ENCODE data around the gene ACCSL.

Gene ACCSL

DNA sequence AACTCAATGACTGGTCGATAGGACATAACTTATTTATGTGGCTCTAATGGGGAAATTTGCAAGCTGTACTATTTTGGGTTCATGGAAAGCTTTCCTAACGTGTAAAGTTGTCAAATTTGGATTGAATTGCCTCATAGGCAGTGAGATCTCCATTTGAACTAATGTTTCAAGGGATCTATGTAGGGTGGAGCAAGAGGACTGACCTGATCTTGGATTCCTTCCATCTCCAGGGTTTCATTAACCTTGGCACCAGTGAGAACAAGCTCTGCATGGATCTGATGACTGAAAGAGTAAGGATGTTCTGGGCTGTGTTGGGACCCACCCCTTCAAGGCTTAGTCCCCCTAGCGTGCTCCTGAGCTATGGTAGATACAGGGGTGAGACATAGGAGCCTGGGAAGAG lies 2.1 kb downstream of the ACCSL start:
- in situ Hi-C loops (cut with MboI; ENCODE audit: low sequenced_read_pairs) = no loop called here

DNA sequence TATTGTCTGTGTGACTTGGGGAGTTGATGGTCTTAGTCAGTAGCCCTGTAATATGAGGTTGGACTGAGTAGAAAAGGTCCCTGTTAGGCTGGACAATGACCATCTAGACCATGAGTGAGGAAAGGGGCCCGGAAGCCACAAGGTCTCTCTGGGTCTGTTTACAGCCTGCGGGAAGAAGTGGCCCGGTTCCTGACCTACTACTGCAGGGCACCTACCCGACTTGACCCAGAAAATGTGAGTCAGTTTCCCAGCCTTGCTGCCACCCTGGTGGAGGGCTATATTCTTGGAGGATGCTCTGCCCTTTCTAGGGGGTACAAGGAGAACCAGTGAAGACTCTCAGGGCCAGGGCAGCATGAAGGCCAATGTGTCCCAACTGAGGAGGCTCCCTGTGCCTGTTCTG lies 3.4 kb downstream of the ACCSL start:
- in situ Hi-C loops (cut with MboI; ENCODE audit: low sequenced_read_pairs) = no loop called here

GRCh38 chr11:44057340-44057739 lies 9.6 kb downstream of the ACCSL start:
- in situ Hi-C loops (cut with MboI; ENCODE audit: low sequenced_read_pairs) = no loop called here

- in situ Hi-C loops (cut with MboI; ENCODE audit: low sequenced_read_pairs) = no loop called here
Measured at GRCh38 chr11:44058275-44058674, 10.5 kb downstream of the ACCSL start.

DNA sequence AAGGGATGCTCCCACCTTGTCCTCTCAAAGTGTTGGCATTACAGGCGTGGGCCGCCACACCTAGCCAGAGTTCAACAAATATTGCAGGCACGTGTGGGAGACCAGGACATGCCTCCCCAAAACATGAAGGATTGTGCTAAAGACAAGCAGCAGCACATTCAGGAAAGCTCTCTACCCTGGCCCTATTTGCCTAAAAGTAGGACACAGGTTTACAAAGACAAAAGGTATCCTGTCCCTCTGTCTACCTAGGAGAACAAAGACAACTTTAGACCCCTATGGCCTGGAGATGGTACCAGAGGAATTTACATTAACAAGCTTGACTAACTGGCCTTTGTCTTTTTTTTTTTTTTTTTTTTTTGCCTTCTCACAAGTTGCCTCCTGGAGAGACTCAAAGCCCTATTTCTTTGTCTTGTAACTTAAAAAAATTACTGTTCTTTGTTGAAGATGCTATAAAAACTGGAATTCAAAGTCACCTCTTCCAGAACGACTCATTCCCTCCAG lies 17.4 kb downstream of the ACCSL start:
- in situ Hi-C loops (cut with MboI; ENCODE audit: low sequenced_read_pairs) = no loop called here

- in situ Hi-C loops (cut with MboI; ENCODE audit: low sequenced_read_pairs) = no loop called here
Measured at GRCh38 chr11:44065841-44066731, 18.3 kb downstream of the ACCSL start, which contains the start of gene ACCS. TSS of gene ACCS (plus strand) at chr11:44066270. CDS start at chr11:44067628, 1,358 bp downstream.

DNA sequence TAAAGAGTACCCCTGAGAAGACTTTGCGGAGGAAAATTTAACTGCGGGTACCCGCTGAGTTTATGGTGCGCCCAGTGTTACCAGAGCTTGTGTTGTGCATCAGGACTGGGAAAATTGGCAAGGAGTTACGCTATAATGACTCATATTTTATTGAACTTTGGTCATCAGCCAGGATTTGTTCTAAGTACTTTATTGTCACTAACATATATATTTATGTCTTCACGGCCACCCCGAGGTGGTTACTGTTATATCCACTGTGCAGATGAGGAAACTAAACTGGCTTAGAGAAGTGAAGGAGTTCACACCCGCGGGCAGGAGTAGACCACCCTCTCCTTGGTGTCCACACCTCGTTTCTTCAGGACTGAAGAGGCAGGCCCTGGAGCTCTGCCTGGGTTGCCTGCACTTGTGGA lies 19.0 kb downstream of the ACCSL start:
- in situ Hi-C loops (cut with MboI; ENCODE audit: low sequenced_read_pairs) = no loop called here

GRCh38 chr11:44067266-44067665 lies 19.5 kb downstream of the ACCSL start:
- in situ Hi-C loops (cut with MboI; ENCODE audit: low sequenced_read_pairs) = no loop called here

DNA sequence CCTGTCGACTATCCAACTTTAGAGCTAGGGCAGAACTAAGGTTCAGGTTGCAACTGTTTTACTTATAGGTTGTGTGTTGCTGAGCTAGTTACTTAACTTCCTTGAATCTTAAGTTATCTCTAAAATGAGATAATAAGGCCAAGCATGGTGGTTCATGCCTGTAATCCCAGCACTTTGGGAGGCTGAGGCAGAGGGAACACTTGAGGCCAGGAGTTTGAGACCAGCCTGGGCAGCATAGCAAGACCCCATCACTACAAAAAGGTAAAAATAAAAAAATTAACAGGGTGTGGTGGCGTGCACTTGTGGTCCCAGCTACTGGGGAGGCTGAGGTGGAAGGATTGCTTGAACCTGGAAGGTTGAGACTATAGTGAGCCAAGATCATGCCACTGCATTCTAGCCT lies 20.4 kb downstream of the ACCSL start:
- in situ Hi-C loops (cut with MboI; ENCODE audit: low sequenced_read_pairs) = no loop called here

- in situ Hi-C loops (cut with MboI; ENCODE audit: low sequenced_read_pairs) = no loop called here
Measured at GRCh38 chr11:44071157-44071556, 23.4 kb downstream of the ACCSL start.

DNA sequence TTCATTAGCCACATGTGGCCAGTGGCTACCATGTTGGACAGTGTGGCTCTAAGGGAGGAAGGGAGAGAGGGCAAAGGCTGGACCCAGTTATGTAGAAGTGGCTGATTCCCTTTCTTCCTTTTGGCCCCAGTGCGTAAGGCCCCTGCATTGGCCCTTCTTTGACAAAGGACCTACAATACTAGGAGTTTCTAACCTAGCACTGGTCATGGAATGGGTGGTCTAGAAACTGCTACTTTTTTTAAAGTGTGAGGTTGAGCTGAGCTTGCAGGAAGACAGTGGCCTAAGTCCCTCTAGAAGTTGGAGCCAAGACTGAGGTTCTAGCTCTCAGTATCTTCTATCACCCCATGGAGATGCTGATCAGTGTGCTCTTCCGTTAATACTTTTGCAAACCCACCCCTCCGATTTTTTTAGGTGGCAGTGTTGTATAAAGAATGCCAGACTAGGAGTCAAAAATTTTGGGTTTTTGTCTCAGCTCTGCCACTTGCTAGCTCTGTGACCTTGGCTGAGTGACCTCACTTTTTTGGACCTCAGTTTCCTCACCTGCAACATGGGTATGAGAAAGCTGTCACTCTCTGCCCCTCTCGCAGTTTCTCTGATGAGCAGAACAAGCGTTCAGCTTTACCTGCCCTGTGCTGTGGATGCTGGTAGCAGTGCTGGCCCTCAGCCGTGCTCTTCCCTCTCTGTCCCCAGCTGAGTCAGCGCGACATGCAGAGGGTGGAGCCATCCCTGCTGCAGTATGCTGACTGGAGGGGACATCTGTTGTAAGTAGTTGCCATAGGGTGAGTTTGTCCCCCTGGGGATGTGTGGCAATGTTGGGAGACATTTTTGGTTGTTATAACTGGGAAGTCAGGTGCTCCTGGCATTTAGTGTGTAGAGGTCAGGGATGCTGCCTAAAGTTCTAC lies 25.2 kb downstream of the ACCSL start:
- in situ Hi-C loops (cut with MboI; ENCODE audit: low sequenced_read_pairs) = no loop called here

DNA sequence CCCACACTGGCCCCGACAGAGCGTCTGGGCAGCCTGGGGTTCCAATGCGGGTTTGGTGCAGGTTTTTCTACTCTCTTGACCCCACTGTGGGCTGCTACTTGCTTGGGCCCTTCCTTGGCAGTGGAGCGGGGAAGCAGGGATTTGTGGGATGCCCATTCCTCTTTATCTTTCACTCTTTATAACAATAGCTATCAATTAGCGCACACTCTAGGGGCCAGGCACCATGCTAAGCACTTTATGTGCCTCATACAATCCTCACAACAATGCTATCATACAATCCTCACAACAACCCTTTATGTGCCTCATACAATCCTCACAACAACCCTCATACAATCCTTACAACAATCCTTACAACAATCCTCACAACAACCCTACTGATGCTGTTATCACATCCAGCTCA lies 31.0 kb downstream of the ACCSL start:
- in situ Hi-C loops (cut with MboI; ENCODE audit: low sequenced_read_pairs) = no loop called here

- in situ Hi-C loops (cut with MboI; ENCODE audit: low sequenced_read_pairs) = no loop called here
Measured at GRCh38 chr11:44079376-44079775, 31.6 kb downstream of the ACCSL start.

DNA sequence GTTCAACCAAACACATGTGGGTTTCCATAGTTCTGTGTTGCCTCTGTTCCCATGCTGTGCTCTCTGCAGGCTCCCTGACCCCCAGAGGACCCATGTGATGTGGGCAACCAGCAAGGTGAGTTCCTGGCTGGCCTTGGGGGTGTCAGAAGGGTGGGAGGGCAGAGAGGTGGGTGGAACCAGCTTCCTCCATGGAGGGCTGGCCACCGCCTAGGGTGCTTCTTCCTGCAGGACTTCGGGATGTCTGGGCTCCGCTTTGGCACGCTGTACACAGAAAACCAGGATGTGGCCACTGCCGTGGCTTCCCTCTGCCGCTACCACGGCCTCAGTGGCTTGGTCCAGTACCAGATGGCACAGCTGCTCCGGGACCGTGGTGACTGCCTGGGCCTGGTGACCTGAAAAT lies 33.2 kb downstream of the ACCSL start:
- in situ Hi-C loops (cut with MboI; ENCODE audit: low sequenced_read_pairs) = no loop called here

DNA sequence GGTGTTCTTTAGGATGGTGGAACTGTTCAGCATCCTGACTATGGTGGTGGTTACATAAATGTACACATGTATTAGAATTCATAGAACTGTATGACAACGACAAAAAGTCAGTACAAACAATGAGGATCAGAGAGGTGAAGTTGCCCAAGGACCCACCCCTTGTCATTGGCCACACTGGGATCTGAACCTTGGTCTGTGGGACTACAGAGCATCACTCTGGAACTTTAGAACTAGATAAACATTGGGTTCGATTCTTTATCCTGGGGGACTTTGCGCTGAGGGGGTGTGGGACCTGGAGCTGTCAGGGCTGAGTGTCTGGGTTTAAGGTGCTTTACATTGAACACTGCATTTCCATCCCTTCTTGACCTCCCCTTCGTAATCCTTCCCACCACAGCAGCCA lies 34.9 kb downstream of the ACCSL start:
- in situ Hi-C loops (cut with MboI; ENCODE audit: low sequenced_read_pairs) = no loop called here

DNA sequence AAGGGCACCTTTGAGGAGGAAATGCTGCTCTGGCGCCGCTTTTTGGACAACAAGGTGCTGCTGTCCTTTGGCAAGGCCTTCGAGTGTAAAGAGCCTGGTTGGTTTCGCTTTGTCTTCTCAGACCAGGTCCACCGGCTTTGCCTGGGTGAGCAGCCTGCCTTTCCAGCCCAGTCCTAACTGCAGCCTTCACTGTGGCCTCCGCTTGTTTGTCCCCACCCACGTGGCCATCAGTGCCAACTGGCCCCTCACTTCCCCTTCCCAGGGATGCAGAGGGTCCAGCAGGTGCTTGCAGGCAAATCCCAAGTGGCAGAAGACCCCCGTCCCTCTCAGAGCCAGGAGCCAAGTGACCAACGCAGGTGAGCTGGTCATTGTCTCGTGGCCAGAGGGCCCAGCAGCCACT lies 35.7 kb downstream of the ACCSL start:
- in situ Hi-C loops (cut with MboI; ENCODE audit: low sequenced_read_pairs) = no loop called here

DNA sequence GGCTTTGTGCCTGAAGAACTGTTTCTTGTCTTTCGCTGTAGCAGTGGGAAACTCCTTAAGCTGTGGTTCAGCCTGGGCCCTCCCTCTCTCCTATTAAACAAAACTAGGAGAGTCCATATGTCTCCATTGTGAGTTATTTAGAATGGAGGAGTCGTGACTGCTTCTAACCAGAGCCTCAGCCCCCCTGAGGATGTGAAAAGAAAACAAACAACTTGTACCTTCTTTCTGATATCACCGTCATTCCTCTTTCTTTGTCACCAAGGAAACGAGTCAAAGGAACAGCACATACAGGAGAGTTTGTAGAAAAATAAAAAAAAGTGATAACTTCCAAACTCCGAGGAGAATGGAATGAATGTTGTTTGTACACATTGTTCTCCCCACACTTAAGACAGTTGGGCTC lies 36.1 kb downstream of the ACCSL start:
- in situ Hi-C loops (cut with MboI; ENCODE audit: low sequenced_read_pairs) = no loop called here

DNA sequence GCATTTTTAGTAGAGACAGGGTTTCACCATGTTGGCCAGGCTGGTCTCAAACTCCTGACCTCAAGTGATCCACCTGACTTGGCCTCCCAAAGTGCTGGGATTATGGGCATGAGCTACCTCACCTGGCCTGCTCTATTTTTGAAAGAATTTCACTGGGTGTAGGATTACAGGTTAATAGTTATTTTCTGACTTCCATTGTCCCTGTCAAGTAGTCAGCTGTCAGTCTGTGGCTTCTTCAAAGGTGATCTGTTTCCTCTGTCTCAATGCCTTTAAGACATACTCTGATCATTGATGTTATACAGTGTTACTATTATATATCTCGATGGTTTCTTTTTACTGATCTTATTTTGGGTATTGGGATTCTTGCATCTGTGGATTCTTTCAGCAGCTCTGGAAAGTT lies 37.5 kb downstream of the ACCSL start:
- in situ Hi-C loops (cut with MboI; ENCODE audit: low sequenced_read_pairs) = no loop called here

DNA sequence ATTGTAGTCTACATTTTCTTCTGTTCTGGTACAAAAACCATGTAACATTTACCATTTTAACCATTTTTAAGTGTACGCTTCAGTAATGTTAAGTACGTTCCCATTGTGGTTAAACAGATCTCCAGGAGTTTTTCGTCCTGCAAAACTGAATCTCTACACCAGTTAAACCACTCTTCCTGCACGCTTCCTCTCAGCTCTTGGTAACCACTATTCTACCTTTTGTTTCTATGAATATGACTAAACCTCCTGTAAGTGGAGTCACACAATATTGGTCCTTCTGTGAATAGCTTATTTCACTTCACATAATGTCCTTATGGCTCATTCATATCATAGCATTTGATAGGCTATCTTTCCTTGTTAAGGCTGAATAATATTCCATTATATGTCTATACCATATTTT lies 40.6 kb downstream of the ACCSL start:
- in situ Hi-C loops (cut with MboI; ENCODE audit: low sequenced_read_pairs) = no loop called here

DNA sequence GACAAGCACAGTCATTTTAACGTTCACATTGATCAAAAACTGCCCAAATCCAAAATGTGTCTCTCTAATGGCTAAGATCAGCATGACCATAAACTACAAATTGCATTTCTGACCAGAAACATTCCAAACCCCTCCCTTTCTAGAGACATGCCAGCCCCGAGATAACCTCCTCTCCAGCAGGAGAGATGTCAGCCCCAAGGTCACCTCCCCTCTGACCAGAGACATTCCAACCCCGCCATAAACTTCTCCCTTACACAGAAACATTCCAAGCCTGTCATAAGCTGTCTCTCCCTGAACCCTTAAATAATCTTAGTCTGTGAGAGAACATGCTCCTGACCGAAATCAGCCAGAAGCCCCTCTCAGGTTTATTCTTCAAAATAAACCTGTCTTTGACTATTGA lies 41.1 kb downstream of the ACCSL start:
- in situ Hi-C loops (cut with MboI; ENCODE audit: low sequenced_read_pairs) = no loop called here

- in situ Hi-C loops (cut with MboI; ENCODE audit: low sequenced_read_pairs) = no loop called here
Measured at GRCh38 chr11:44090539-44090938, 42.8 kb downstream of the ACCSL start.

All from HL-60/S4 treated with phorbol 12-myristate 13-acetate at 8.2 ng/mL for 4 days and 3 days (cell line).